Duodenal mucosa (tissue), 2 donors: Measurements from ENCODE around the gene CHAMP1.
"Not testable (repeated sequence)": the region's sequence is repeated elsewhere in the genome, so short reads cannot be mapped to it uniquely, and the experiment has no call there.

Experiments
- H3K27ac ChIP-seq: one replicate; pipeline ENCODE4 v1.7.0; 2013; ENCODE audit warnings: low read depth, low read length
- H3K27me3 ChIP-seq, 2 donors: one replicate each; pipeline ENCODE4 v1.7.0; 2013; ENCODE audit warnings: low read length in 2 of 2, control low read depth in 1 of 2; ENCODE audit not compliant: insufficient read depth in 2 of 2, control insufficient read depth in 1 of 2
- H3K36me3 ChIP-seq, 2 donors: one replicate each; pipeline ENCODE4 v1.7.0; 2013; ENCODE audit warnings: low read length in 2 of 2, control low read depth in 1 of 2; ENCODE audit not compliant: insufficient read depth in 2 of 2, control insufficient read depth in 1 of 2
- H3K4me1 ChIP-seq, 2 donors: one replicate each; pipeline ENCODE4 v1.7.0; 2013; ENCODE audit warnings: low read length in 2 of 2, control low read depth in 1 of 2; ENCODE audit not compliant: insufficient read depth in 2 of 2, control insufficient read depth in 1 of 2
- H3K4me3 ChIP-seq, 2 donors: one replicate each; pipeline ENCODE4 v1.7.0; 2013; ENCODE audit warnings: low read length in 2 of 2, low read depth in 1 of 2
- H3K9ac ChIP-seq, 2 donors: one replicate each; pipeline ENCODE4 v1.7.0; 2013; ENCODE audit warnings: low read length in 2 of 2, low read depth in 1 of 2
- H3K9me3 ChIP-seq, 2 donors: one replicate each; pipeline ENCODE4 v1.7.0; 2013; ENCODE audit warnings: low read length in 2 of 2, control low read depth in 1 of 2; ENCODE audit not compliant: control insufficient read depth in 1 of 2

The CHAMP1 gene

GRCh38 chr13:114330086-114330485 is 15.8 kb downstream of the CHAMP1 start:
- H3K4me3 ChIP-seq: no peak overlapping the region
- no peak overlapping the region for H3K27ac ChIP-seq
- peaks cover 4 to 11% of the 10 kb centered on the region in 2 donors for H3K36me3 ChIP-seq
- no peaks in the 10 kb centered on the region for H3K27me3 ChIP-seq
- H3K9me3 ChIP-seq: no peaks in the 10 kb centered on the region
- no peak overlapping the region for H3K9ac ChIP-seq
- peaks cover 4 to 17% of the 10 kb centered on the region in 2 donors for H3K4me1 ChIP-seq

- not testable (repeated sequence) for H3K9ac ChIP-seq, H3K9me3 ChIP-seq, H3K36me3 ChIP-seq, H3K27me3 ChIP-seq, H3K27ac ChIP-seq, H3K4me1 ChIP-seq, H3K4me3 ChIP-seq
These were observed 19.6 kb downstream of the CHAMP1 start for GRCh38 chr13:114333881-114334280.

GRCh38 chr13:114334305-114335053 is 20.2 kb downstream of the CHAMP1 start:
- no peaks in the 10 kb centered on the region for H3K27me3 ChIP-seq
- no peaks in the 10 kb centered on the region for H3K36me3 ChIP-seq
- no peak overlapping the region for H3K9ac ChIP-seq
- no peaks in the 10 kb centered on the region for H3K9me3 ChIP-seq
- H3K4me3 ChIP-seq: peak overlapping the region; percentile 12 to 34
- H3K4me1 ChIP-seq: peaks cover under 1 to 4% of the 10 kb centered on the region in 2 donors
- no peak overlapping the region for H3K27ac ChIP-seq

GRCh38 chr13:114336457-114336856 is 22.2 kb downstream of the CHAMP1 start:
- H3K4me3 ChIP-seq, H3K9ac ChIP-seq, H3K36me3 ChIP-seq, H3K27me3 ChIP-seq, H3K9me3 ChIP-seq, H3K4me1 ChIP-seq, H3K27ac ChIP-seq: not testable (repeated sequence)

- Histone ChIP-seq H3K9me3 (no peaks in the 10 kb centered on the region), H3K4me3 (no peak overlapping the region), H3K27ac (no peak overlapping the region), H3K4me1 (peaks cover 0 to 7% of the 10 kb centered on the region in 2 donors), H3K36me3 (no peaks in the 10 kb centered on the region), H3K9ac (no peak overlapping the region), H3K27me3 (no peaks in the 10 kb centered on the region)
These were observed 24.7 kb downstream of the CHAMP1 start for GRCh38 chr13:114338959-114339358.

GRCh38 chr13:114339857-114340534 is 25.7 kb downstream of the CHAMP1 start:
- H3K27ac ChIP-seq: no peak overlapping the region
- peaks cover 0 to 3% of the 10 kb centered on the region in 2 donors for H3K4me1 ChIP-seq
- H3K4me3 ChIP-seq: no peak overlapping the region
- no peak overlapping the region for H3K9ac ChIP-seq
- H3K9me3 ChIP-seq: no peaks in the 10 kb centered on the region
- no peaks in the 10 kb centered on the region for H3K36me3 ChIP-seq
- no peaks in the 10 kb centered on the region for H3K27me3 ChIP-seq

- Histone ChIP-seq H3K27ac (no peak overlapping the region), H3K4me3 (no peak overlapping the region), H3K9me3 (no peaks in the 10 kb centered on the region), H3K36me3 (no peaks in the 10 kb centered on the region), H3K9ac (no peak overlapping the region), H3K27me3 (no peaks in the 10 kb centered on the region), H3K4me1 (peaks cover 0 to 3% of the 10 kb centered on the region in 2 donors)
These were observed 26.9 kb downstream of the CHAMP1 start for GRCh38 chr13:114341003-114341777.

- H3K4me1 ChIP-seq, H3K9me3 ChIP-seq, H3K4me3 ChIP-seq, H3K9ac ChIP-seq, H3K27ac ChIP-seq, H3K27me3 ChIP-seq, H3K36me3 ChIP-seq: not testable (repeated sequence)
These were observed 33.0 kb downstream of the CHAMP1 start for GRCh38 chr13:114347256-114347655.

- H3K36me3 ChIP-seq, H3K4me3 ChIP-seq, H3K27ac ChIP-seq, H3K9ac ChIP-seq, H3K4me1 ChIP-seq, H3K9me3 ChIP-seq, H3K27me3 ChIP-seq: not testable (repeated sequence)
These were observed 38.5 kb downstream of the CHAMP1 start for GRCh38 chr13:114352763-114353162.

GRCh38 chr13:114353382-114353781 is 39.1 kb downstream of the CHAMP1 start:
- H3K27me3 ChIP-seq, H3K4me3 ChIP-seq, H3K9ac ChIP-seq, H3K36me3 ChIP-seq, H3K9me3 ChIP-seq, H3K27ac ChIP-seq, H3K4me1 ChIP-seq: not testable (repeated sequence)
